Measurements from ENCODE around the gene SLC24A2.

SLC24A2 gene

GRCh38 chr9:19754921-19755320 is 33.9 kb downstream of the SLC24A2 start:
- DNase-seq: no peak

GRCh38 chr9:19748278-19749126 is 40.3 kb downstream of the SLC24A2 start:
- no peak for DNase-seq

- no peak for DNase-seq
Observed at GRCh38 chr9:19746223-19746622, 42.6 kb downstream of the SLC24A2 start.

GRCh38 chr9:19741178-19741577 is 47.7 kb downstream of the SLC24A2 start:
- no peak for DNase-seq
